ENCODE results near the gene DUSP22. TPM values are rescaled to one million over a fixed set of nuclear protein-coding genes. Genes with fewer than 3 reads are reported as not detected.
A peak's percentile ranks its signal among the peaks of the same experiment; 100 is the strongest.

Gene DUSP22
- total and polyA plus RNA-seq, 9 of the 15 experiments (the other 6 are each of a cell fraction or from before 2014, with no cell fraction given): 9.3 to 19.4 (median 11.8) TPM

DNA sequence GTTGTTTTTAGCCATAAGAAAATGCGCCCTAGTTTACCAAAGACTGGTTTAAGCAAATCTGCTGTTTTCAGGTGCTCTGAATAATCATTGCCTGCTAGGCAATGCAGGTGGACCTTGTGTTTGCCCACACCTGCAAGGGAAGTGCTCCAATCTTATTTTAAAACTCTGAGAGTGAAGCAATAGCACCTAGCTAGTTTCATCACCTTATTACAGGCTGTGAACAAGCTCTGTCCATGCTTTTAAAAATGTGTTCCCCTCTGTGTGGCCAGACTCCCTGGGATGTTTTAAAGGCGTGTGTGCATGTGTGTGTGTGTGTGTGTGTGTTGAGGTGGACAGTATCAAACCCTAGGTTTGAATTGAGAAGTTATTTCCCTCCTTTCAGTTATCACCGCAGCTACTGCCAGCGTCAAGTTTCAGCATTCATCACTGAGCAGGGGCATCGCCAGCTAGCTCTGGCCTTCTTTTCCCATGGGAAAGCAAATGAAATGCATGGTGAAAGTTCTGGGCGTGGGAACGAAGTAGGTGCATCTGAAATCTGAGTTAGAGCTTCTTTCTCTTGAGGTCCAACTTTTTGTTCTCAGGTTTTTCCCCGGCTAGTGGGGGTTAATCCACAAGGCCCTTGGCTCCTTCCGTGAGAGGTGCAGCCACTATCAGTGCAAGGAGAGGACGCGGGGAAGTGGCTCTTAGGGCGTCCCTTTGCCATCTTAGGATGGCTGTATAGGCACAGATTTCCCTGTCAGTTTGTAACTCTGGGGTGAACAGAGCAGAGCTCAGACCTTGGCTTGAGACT is 30.8 kb downstream of the DUSP22 start:
- 13% methylated on average over 12 of the region's 12 CpGs for WGBS (ENCODE audit: insufficient coverage, low coverage, missing lambda C conversion rate)
- no peaks in the 10 kb centered on the region for H3K36me3 ChIP-seq (ENCODE audit: control insufficient read depth, insufficient read depth, low read length)
- peak; percentile 15 for FAIRE-seq
- no peaks in the 10 kb centered on the region for H3K9me3 ChIP-seq (replicated peaks; ENCODE audit: control insufficient read depth, insufficient read depth, low read depth, low read length)
- POLR2A ChIA-PET: interaction anchor here (0.7 to 3.2 kb wide), 9 partner anchors 10 to 949 kb away, joined by 3 to 15 read pairs (median 4); no protein-coding TSS in a partner anchor
- no peak overlapping the region for H3K4me3 ChIP-seq
- peaks cover 4 to 5% of the 10 kb centered on the region in 2 experiments; a peak in 3 of 5 replicates for H3K4me1 ChIP-seq (replicated peaks in 1 of 2; ENCODE audit: control insufficient read depth in 2 of 2, insufficient read depth in 2 of 2, low read length in 2 of 2)
- H2AFZ ChIP-seq (ENCODE audit: low read depth, low read length): no peak overlapping the region
- H3K4me2 ChIP-seq (ENCODE audit: insufficient read depth, low read length): no peak overlapping the region
- in situ Hi-C loops (cut with MboI): no loop called here
- no peak overlapping the region for H3K9ac ChIP-seq (ENCODE audit: insufficient read depth in 1 of 2, low read depth in 2 of 2, low read length in 2 of 2)
- CTCF ChIA-PET (ENCODE audit: low intra/inter-chr PET ratio): no interaction called here
- intact Hi-C loops (cut with micrococcal nuclease): no loop called here
- TF ChIP-seq, protein P1, sequence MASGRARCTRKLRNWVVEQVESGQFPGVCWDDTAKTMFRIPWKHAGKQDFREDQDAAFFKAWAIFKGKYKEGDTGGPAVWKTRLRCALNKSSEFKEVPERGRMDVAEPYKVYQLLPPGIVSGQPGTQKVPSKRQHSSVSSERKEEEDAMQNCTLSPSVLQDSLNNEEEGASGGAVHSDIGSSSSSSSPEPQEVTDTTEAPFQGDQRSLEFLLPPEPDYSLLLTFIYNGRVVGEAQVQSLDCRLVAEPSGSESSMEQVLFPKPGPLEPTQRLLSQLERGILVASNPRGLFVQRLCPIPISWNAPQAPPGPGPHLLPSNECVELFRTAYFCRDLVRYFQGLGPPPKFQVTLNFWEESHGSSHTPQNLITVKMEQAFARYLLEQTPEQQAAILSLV (tag; IDR thresholded peaks at IDR 0.05): no peak
- TF ChIP-seq, protein P2, sequence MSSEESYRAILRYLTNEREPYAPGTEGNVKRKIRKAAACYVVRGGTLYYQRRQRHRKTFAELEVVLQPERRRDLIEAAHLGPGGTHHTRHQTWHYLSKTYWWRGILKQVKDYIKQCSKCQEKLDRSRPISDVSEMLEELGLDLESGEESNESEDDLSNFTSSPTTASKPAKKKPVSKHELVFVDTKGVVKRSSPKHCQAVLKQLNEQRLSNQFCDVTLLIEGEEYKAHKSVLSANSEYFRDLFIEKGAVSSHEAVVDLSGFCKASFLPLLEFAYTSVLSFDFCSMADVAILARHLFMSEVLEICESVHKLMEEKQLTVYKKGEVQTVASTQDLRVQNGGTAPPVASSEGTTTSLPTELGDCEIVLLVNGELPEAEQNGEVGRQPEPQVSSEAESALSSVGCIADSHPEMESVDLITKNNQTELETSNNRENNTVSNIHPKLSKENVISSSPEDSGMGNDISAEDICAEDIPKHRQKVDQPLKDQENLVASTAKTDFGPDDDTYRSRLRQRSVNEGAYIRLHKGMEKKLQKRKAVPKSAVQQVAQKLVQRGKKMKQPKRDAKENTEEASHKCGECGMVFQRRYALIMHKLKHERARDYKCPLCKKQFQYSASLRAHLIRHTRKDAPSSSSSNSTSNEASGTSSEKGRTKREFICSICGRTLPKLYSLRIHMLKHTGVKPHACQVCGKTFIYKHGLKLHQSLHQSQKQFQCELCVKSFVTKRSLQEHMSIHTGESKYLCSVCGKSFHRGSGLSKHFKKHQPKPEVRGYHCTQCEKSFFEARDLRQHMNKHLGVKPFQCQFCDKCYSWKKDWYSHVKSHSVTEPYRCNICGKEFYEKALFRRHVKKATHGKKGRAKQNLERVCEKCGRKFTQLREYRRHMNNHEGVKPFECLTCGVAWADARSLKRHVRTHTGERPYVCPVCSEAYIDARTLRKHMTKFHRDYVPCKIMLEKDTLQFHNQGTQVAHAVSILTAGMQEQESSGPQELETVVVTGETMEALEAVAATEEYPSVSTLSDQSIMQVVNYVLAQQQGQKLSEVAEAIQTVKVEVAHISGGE (CRISPR knock-in tag; IDR thresholded peaks at IDR 0.05): 0 out of 6 replicates have a peak, but pooled peaks of 1 of the 3 experiments have one; percentile 11
- TF ChIP-seq CEBPG (CRISPR knock-in tag; IDR thresholded peaks at IDR 0.05): no peak
- TF ChIP-seq CEBPG (tag; conservative IDR thresholded peaks at IDR 0.05 in 1 of 2, IDR thresholded peaks at IDR 0.05 in 1 of 2): peak; percentile 56 to 83
- TF ChIP-seq, protein P3, sequence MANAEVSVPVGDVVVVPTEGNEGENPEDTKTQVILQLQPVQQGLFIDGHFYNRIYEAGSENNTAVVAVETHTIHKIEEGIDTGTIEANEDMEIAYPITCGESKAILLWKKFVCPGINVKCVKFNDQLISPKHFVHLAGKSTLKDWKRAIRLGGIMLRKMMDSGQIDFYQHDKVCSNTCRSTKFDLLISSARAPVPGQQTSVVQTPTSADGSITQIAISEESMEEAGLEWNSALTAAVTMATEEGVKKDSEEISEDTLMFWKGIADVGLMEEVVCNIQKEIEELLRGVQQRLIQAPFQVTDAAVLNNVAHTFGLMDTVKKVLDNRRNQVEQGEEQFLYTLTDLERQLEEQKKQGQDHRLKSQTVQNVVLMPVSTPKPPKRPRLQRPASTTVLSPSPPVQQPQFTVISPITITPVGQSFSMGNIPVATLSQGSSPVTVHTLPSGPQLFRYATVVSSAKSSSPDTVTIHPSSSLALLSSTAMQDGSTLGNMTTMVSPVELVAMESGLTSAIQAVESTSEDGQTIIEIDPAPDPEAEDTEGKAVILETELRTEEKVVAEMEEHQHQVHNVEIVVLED (CRISPR knock-in tag; IDR thresholded peaks at IDR 0.05): 0 out of 2 replicates have a peak, but pooled peaks have one; percentile 15
- H3K27me3 ChIP-seq (ENCODE audit: control insufficient read depth in 2 of 2, insufficient read depth in 2 of 2, low read length in 2 of 2): peaks cover 6 to 40% of the 10 kb centered on the region in 2 experiments; a peak in 4 of 5 replicates
- no peaks in the 10 kb centered on the region for H3K79me2 ChIP-seq (ENCODE audit: control insufficient read depth, insufficient read depth, low read length)
- ATAC-seq: no peak
- no peak overlapping the region for H3K27ac ChIP-seq (ENCODE audit: extremely low read depth, low read depth, low read length)
- H3K9me1 ChIP-seq (ENCODE audit: control insufficient read depth, insufficient read depth, low read length): no peaks in the 10 kb centered on the region
- peaks cover 55% of the 10 kb centered on the region for H4K20me1 ChIP-seq (replicated peaks; ENCODE audit: control insufficient read depth, insufficient read depth, low read length)
- DNase-seq (ENCODE audit: extremely low read depth in 1 of 4, low spot score in 3 of 4): no peak
- BruUV-seq (replicated peaks): no TSS peak
